Central memory CD8-positive, alpha-beta T cell (primary cell): ENCODE data around the gene PTPRO.

Experiments used
- ATAC-seq: fragments of 150-1000 bp; cut with Tn5 transposase; replicated peaks from 2 replicates; pipeline ENCODE4 v1.10.0; 2022; ENCODE audit warnings: mild to moderate bottlenecking, moderate FRiP score, moderate number of reproducible peaks; ENCODE audit not compliant: poor library complexity, severe bottlenecking; ENCODE audit errors: extremely low read depth
- DNase-seq, 2 donors: peaks; one replicate each; pipeline ENCODE4 v3.0.0; 2021; ENCODE audit warnings: low spot score in 2 of 2
- H3K27ac Mint-ChIP-seq: one replicate; pipeline ENCODE4 v1.8.0; 2022; ENCODE audit warnings: low read depth, mild to moderate bottlenecking, moderate library complexity, mixed read lengths
- H3K27me3 Mint-ChIP-seq: one replicate; pipeline ENCODE4 v1.8.0; 2022; ENCODE audit warnings: mixed read lengths
- H3K36me3 Mint-ChIP-seq: one replicate; pipeline ENCODE4 v1.8.0; 2022; ENCODE audit warnings: mild to moderate bottlenecking, moderate library complexity, mixed read lengths; ENCODE audit not compliant: insufficient read depth
- H3K4me1 Mint-ChIP-seq: one replicate; pipeline ENCODE4 v1.8.0; 2022; ENCODE audit warnings: mixed read lengths
- H3K4me3 Mint-ChIP-seq: one replicate; pipeline ENCODE4 v1.8.0; 2022; ENCODE audit warnings: mild to moderate bottlenecking, moderate library complexity, mixed read lengths
- H3K9me3 Mint-ChIP-seq: one replicate; pipeline ENCODE4 v1.8.0; 2022; ENCODE audit warnings: mixed read lengths

PTPRO gene

DNA sequence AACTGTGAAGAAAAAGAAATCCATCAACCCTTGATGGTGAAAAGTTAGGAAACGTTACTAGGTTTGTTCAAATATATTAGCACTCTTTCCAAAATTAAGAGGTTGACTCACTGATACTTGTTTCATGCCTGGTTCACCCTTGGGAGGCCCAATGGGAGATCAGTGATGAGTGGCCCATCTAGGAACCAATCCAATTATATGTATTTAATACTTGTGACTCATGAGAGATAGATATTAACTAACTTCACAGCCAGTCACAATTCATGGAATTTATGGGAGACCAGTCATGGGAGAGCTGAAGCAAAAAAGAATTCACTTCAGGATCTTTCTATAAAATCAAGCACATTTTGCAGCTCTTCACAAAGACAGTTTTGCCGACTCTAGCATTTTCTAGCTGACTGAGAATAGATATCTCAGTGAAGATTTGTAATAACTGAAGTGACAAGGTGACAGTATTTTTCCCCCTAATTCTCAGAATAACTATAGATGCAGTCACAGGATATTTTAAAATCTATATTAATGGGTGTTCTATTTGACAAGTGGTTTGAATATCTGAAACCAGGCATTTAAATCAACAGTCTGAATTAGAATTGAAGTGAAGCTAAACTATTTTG lies 236.7 kb downstream of the PTPRO start:
- Mint-ChIP-seq H3K9me3 (no peaks in the 10 kb centered on the region), H3K36me3 (peaks cover 2% of the 10 kb centered on the region), H3K27me3 (peaks cover 8% of the 10 kb centered on the region), H3K4me3 (no peak overlapping the region), H3K4me1 (peaks cover 12% of the 10 kb centered on the region), H3K27ac (no peak overlapping the region)
- DNase-seq, result no peak
- no peak for ATAC-seq

DNA sequence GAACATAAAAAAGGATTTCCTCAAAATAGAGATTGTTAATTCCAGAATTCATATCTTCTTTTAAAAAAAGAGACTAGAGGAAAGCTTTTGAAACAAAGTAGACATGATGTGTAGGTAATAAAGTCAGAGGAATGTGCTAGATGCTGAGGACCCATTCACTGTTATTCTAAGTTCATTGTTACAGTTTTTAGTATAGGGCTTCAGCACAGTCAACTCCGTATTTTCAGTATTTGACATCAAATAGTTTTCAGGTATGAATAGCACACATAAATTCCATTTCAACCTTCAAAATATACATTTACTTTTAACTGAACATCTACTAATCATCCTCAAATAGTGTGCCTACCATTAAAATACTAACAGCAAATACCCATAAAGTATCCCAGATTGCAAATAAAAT lies 239.1 kb downstream of the PTPRO start:
- Mint-ChIP-seq H3K9me3 (no peaks in the 10 kb centered on the region), H3K27ac (no peak overlapping the region), H3K4me3 (no peak overlapping the region), H3K27me3 (peaks cover 25% of the 10 kb centered on the region), H3K36me3 (peaks cover 2% of the 10 kb centered on the region), H3K4me1 (peaks cover 15% of the 10 kb centered on the region)
- DNase-seq, result no peak
- ATAC-seq, result no peak

DNA sequence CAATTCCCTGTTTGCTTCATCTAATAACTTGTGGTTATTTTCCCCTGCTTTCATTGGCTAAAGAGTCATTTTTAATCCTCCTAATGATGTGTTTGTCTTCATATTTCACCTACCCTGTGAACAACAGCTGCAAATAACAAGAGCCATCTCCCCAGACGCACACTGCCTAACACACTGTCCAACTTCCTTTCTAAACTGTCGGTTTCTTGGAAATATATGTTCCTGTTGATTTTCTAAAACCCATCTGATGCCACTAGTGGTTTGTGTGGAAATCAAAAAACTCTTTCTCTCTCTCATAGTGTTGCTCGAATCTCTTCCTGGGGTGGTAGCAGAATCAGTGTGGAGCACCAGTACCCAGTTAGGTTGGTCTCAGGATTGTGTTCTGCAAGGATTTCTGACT lies 240.0 kb downstream of the PTPRO start:
- Mint-ChIP-seq H3K9me3 (no peaks in the 10 kb centered on the region), H3K36me3 (peaks cover 4% of the 10 kb centered on the region), H3K4me3 (no peak overlapping the region), H3K4me1 (peaks cover 15% of the 10 kb centered on the region), H3K27ac (no peak overlapping the region), H3K27me3 (peaks cover 25% of the 10 kb centered on the region)
- DNase-seq (no peak), ATAC-seq (no peak)

DNA sequence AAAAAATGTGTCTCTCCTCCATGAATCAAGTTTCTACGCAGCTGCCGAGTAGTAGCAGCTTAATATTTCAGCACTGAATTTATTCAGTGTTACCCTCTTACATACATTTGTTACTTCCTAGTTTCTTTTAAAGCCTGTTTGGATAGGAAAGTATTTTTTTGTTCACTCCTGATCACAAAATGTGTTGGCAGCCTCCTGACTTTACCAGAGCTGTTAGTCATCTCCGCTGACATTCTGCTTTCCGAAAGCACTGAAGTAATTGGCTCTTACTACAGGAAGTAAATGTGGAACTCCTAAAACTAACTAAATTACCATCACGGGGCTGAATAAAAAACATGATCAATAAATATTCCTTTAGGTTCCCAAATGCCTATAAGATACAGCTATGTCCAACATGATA lies 241.4 kb downstream of the PTPRO start:
- Mint-ChIP-seq H3K36me3 (peaks cover 4% of the 10 kb centered on the region), H3K4me1 (peaks cover 15% of the 10 kb centered on the region), H3K27me3 (peaks cover 25% of the 10 kb centered on the region), H3K27ac (no peak overlapping the region), H3K4me3 (peak overlapping the region; percentile 40), H3K9me3 (no peaks in the 10 kb centered on the region)
- no peak for DNase-seq
- ATAC-seq, result no peak

DNA sequence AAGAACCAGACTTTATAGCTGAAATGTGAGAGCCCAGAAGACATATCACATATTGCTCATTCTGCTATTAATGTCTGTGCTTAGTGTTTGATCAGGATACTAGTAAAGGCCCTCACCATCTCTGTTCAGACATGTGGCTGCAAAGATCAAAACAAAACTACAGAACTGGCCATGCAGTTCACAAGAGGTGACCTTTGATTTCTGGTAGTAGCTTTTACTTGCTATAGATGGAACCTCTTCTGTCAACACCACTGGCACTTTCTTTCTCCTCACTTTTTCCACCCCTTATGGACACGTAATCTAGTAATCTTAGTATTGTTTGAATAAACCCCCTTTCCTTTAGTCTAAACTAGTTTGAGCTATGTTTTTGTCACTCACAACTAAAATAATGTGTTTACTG lies 252.0 kb downstream of the PTPRO start:
- DNase-seq (no peak), ATAC-seq (no peak)
- Mint-ChIP-seq H3K4me3 (no peak overlapping the region), H3K9me3 (no peaks in the 10 kb centered on the region), H3K36me3 (no peaks in the 10 kb centered on the region), H3K27ac (no peak overlapping the region), H3K4me1 (peaks cover 13% of the 10 kb centered on the region), H3K27me3 (peaks cover 18% of the 10 kb centered on the region)

DNA sequence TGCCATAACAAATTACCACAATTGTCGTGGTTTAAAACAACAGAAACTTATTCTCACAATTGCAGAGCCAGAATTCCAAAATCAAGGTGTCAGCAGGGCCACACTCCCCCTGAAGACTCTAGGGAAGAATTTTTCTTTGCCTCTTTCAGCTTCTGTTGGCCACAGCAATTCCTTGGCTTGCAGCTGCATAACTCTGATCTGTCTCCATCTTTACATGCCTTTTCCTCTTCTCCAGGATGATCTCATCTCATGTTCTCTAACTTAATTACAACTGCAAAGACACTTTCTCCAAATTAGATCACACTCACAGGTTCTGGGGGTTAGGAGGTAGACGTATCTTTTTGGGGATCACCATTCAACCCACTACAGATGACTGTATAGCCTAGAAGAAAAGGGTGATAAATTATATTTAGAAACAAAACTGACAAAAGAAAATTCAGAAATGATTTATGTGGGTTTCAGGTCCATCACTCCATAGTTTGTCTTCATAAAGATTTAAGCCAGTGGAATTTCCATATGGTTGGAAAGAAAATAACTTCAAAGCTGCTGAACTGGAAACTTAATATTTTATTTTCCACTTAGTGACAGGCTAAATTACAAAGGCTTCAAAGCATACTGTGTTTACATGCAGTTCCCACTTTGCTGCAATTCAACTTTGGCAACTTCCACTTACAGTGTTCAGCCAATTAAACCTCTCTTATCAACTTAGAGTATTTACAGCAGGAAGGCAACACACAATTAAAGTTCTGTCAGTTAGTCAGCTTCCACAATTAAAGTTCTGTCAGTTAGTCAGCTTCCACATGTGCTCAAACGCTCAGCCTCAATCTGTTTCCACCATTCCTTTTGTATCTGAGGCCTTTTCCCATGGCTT lies 253.6 kb downstream of the PTPRO start:
- Mint-ChIP-seq H3K4me3 (no peak overlapping the region), H3K4me1 (peaks cover 5% of the 10 kb centered on the region), H3K27ac (no peak overlapping the region), H3K27me3 (peaks cover 33% of the 10 kb centered on the region), H3K36me3 (peaks cover 2% of the 10 kb centered on the region), H3K9me3 (no peaks in the 10 kb centered on the region)
- no peak for DNase-seq
- ATAC-seq, result no peak

DNA sequence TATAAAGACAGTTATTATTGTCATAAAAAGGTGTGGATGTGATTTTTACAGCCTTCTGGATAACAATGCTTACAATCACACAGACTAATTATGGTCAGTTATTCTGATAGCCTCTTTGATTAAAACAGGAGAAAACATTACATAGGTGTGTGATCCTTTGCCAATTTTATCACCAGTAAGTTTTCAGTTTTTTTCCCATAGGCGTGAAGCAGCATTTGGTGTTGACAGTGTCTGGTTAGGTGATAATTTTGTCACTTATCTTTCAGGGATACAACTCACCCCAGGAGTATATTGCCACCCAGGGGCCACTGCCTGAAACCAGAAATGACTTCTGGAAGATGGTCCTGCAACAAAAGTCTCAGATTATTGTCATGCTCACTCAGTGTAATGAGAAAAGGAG lies 258.1 kb downstream of the PTPRO start:
- no peak for ATAC-seq
- Mint-ChIP-seq H3K27ac (no peak overlapping the region), H3K4me1 (no peaks in the 10 kb centered on the region), H3K36me3 (peaks cover 2% of the 10 kb centered on the region), H3K27me3 (peaks cover 51% of the 10 kb centered on the region), H3K9me3 (no peaks in the 10 kb centered on the region), H3K4me3 (no peak overlapping the region)
- DNase-seq, result no peak

DNA sequence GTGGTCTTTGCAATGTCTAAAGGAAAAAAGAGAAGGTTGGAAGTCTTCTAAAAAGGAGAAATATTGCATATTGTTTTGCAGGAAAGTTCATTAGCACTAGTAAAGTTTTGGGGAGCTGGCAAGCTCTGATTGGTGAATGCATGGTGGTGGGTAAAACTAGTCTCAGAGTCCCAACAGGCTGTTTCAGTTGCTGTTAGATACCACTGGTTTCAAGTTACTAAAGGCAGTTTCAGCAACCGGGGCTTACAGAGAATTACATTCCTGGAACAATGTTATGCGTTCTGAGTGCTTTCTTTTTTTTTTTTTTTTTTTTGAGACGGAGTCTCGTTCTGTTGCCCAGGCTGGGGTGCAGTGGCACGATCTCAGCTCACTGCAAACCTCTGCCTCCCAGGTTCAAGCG lies 258.7 kb downstream of the PTPRO start:
- peaks cover 2% of the 10 kb centered on the region for H3K36me3 Mint-ChIP-seq
- DNase-seq (no peak), ATAC-seq (no peak)
- no peak overlapping the region for H3K4me3 Mint-ChIP-seq
- H3K27ac Mint-ChIP-seq, result no peak overlapping the region
- H3K4me1 Mint-ChIP-seq, result no peaks in the 10 kb centered on the region
- peaks cover 57% of the 10 kb centered on the region for H3K27me3 Mint-ChIP-seq
- no peaks in the 10 kb centered on the region for H3K9me3 Mint-ChIP-seq

DNA sequence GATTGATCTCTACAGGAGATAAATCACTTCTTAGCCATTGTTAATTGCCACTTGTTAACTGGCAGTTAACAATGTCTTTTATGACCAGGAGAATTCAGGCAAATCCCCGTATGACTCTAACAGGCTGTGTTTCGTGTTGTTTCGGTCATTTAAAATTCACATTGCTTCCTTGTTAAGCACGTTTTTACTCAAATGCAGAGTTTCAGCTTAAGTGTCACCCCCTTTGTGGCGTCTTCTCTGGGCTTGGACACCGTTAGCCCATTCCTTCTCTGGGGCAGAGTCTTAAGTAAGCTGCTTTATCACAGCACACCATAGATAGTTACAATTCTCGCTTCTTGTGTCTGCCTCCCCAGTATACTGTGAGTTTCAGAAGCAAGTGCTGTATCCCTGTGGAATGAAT lies 261.5 kb downstream of the PTPRO start:
- ATAC-seq (no peak), DNase-seq (no peak)
- peaks cover 57% of the 10 kb centered on the region for H3K27me3 Mint-ChIP-seq
- H3K36me3 Mint-ChIP-seq, result peaks cover 2% of the 10 kb centered on the region
- H3K4me3 Mint-ChIP-seq, result no peak overlapping the region
- H3K27ac Mint-ChIP-seq, result no peak overlapping the region
- no peaks in the 10 kb centered on the region for H3K4me1 Mint-ChIP-seq
- H3K9me3 Mint-ChIP-seq, result no peaks in the 10 kb centered on the region

DNA sequence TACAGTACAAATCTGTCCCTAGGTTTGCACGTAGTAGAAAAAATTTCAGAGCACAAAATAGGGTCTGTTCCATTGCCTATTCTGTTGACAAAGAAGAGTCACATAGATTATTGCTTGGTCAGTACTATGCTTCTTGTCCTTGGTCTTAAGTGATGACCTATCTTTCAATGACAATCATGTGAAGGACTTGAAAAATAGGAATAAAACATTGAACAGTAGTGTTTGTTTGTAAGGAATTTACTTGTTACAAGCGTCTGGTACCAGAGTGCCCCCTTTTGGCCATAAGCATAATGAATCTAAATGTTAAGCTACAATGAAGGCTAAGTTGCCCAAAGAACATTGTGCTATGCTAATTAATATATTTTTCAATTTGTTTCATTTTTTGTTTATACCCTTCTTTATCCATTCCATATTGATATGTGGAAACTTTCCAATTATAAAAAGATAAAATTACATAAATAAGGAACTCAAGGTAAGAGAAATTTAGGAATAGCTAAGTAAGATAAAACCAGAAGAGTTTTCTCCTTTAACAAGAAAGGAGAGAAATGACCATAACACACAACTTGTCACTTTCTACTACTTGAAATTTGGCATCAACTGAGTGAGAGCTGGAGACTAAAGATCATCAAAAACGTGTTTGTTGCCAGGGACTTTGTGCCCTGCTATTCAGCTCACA lies 262.2 kb downstream of the PTPRO start:
- H3K4me3 Mint-ChIP-seq, result no peak overlapping the region
- no peaks in the 10 kb centered on the region for H3K9me3 Mint-ChIP-seq
- no peak overlapping the region for H3K27ac Mint-ChIP-seq
- peaks cover 57% of the 10 kb centered on the region for H3K27me3 Mint-ChIP-seq
- ATAC-seq (no peak), DNase-seq (no peak)
- H3K36me3 Mint-ChIP-seq, result peaks cover 2% of the 10 kb centered on the region
- H3K4me1 Mint-ChIP-seq, result no peaks in the 10 kb centered on the region

DNA sequence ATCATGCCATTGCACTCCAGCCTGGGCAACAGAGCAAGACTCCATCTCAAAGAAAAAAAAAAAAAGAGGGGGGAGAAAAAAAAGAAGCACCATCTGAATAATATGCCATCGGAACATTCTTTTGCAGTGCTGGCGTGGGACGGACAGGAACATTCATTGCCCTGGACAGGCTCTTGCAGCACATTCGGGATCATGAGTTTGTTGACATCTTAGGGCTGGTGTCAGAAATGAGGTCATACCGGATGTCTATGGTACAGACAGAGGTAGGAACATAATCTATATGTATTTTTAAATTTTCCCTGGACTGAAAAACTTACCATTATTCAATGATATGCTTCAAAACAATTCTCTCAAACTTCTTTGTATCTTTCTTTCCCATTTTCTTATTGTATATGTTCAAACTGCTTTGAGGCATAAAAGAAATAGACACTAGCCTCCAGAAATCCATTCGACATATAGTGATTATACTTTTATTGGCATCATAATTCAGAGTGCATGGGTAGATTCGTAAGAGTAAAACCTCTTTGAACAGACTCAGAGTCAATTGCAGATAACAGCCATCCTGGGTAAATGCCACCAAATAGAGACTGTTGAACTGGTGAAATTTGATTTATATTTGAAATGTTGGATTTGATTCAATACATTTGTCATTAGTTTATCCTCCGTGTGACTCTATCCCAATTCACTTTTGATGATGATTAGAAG lies 267.2 kb downstream of the PTPRO start:
- no peaks in the 10 kb centered on the region for H3K9me3 Mint-ChIP-seq
- DNase-seq, result no peak
- peaks cover 10% of the 10 kb centered on the region for H3K4me1 Mint-ChIP-seq
- no peaks in the 10 kb centered on the region for H3K36me3 Mint-ChIP-seq
- H3K27ac Mint-ChIP-seq, result no peak overlapping the region
- peak overlapping the region; percentile 64 for H3K4me3 Mint-ChIP-seq
- H3K27me3 Mint-ChIP-seq, result peaks cover 44% of the 10 kb centered on the region
- no peak for ATAC-seq

DNA sequence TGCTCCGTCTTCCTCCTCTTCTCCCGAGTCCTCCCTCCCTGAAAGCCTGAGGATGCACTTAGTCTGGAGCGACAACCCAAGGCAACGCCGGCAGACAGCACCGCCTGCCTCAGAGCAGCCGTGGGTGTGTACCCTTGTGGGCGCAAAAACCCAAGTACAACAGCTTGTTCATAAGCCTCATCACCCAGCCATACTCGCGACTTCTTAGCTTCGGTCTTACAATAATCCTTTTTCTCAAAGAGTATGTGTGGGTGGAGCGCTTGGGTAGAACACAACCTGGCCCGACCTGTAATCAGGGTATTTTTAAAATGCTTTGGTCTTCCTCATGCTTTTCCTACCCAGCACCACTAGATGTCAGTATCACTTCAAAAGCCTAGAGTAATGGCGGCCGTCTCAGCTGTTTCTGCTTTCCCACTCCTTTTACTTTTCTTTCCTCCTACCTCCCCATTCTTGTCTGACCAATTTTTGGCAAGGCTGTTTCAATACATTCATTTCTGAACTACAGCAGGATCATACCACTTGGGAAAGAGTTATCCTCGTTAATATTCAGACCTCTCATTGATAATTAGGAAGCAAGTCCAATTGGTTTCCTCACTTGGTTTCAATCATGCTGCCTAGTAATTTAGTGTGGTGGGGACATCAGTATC lies 268.0 kb downstream of the PTPRO start:
- DNase-seq (peak in 1 of 2 donors; percentile 36), ATAC-seq (peak; percentile 77)
- H3K27me3 Mint-ChIP-seq, result peaks cover 42% of the 10 kb centered on the region
- H3K4me1 Mint-ChIP-seq, result peaks cover 10% of the 10 kb centered on the region
- no peaks in the 10 kb centered on the region for H3K36me3 Mint-ChIP-seq
- H3K9me3 Mint-ChIP-seq, result no peaks in the 10 kb centered on the region
- peak overlapping the region; percentile 64 for H3K4me3 Mint-ChIP-seq
- peak overlapping the region; percentile 26 for H3K27ac Mint-ChIP-seq
